Liver (tissue), 9 donors: ENCODE measurements around the gene RBFA. TPM values are rescaled to one million over a fixed set of nuclear protein-coding genes. Genes with fewer than 3 reads are reported as not detected.

Experiments
- DNase-seq: peaks from one replicate; pipeline ENCODE4 v3.0.0-alpha.2; 2017; ENCODE audit warnings: low spot score
- H3K27ac ChIP-seq, 2 donors: one replicate each; pipeline ENCODE4 v1.7.0; 2013; ENCODE audit warnings: inconsistent platforms in 2 of 2, low read length in 2 of 2, control low read depth in 1 of 2, low read depth in 1 of 2, mild to moderate bottlenecking in 1 of 2
- H3K27me3 ChIP-seq, 4 donors: one replicate each; pipeline versions ENCODE4 v1.6.1 to v1.7.0; 2013; ENCODE audit warnings: low read length in 3 of 4, inconsistent platforms in 1 of 4, mild to moderate bottlenecking in 1 of 4, moderate library complexity in 1 of 4; ENCODE audit not compliant: control insufficient read depth in 4 of 4, insufficient read depth in 4 of 4
- H3K36me3 ChIP-seq, 4 donors: one replicate each; pipeline versions ENCODE4 v1.6.1 to v1.7.0; 2013; ENCODE audit warnings: low read length in 3 of 4, mild to moderate bottlenecking in 3 of 4, low read depth in 1 of 4, moderate library complexity in 1 of 4; ENCODE audit not compliant: control insufficient read depth in 4 of 4, insufficient read depth in 3 of 4
- H3K4me1 ChIP-seq, 4 donors: one replicate each; pipeline versions ENCODE4 v1.6.1 to v1.7.0; 2013; ENCODE audit warnings: low read length in 3 of 4, mild to moderate bottlenecking in 3 of 4, moderate library complexity in 1 of 4; ENCODE audit not compliant: control insufficient read depth in 4 of 4, insufficient read depth in 4 of 4
- H3K4me3 ChIP-seq, 3 donors: one replicate each; pipeline versions ENCODE4 v1.6.1 to v1.7.0; 2013; ENCODE audit warnings: low read length in 3 of 3, control low read depth in 1 of 3, low read depth in 1 of 3, mild to moderate bottlenecking in 1 of 3
- H3K9ac ChIP-seq, 2 donors: one replicate each; pipeline ENCODE4 v1.7.0; 2013; ENCODE audit warnings: low read length in 2 of 2, mild to moderate bottlenecking in 2 of 2, moderate library complexity in 2 of 2, control low read depth in 1 of 2, low read depth in 1 of 2
- H3K9me3 ChIP-seq, 4 donors: one replicate each; pipeline versions ENCODE4 v1.6.1 to v1.7.0; 2013; ENCODE audit warnings: low read length in 3 of 4; ENCODE audit not compliant: control insufficient read depth in 4 of 4
- EGR1 ChIP-seq, 2 donors: IDR thresholded peaks; 2 replicates each; pipeline ENCODE4 v1.6.1; 2016 to 2018; ENCODE audit warnings: antibody characterized with exemption in 2 of 2, low read depth in 2 of 2
- FOXA1 ChIP-seq: IDR thresholded peaks from 2 replicates; pipeline ENCODE4 v1.6.1; 2016; ENCODE audit warnings: antibody characterized with exemption
- FOXA2 ChIP-seq: IDR thresholded peaks from 2 replicates; pipeline ENCODE4 v1.6.1; 2016; ENCODE audit warnings: antibody characterized with exemption
- GABPA ChIP-seq, 2 donors: IDR thresholded peaks in 1 of 2; conservative IDR thresholded peaks in 1 of 2; 2 replicates each; pipeline ENCODE4 v1.6.1; 2016; ENCODE audit warnings: antibody characterized with exemption in 2 of 2, mild to moderate bottlenecking in 1 of 2, moderate library complexity in 1 of 2
- JUND ChIP-seq, 2 donors: IDR thresholded peaks; 2 replicates each; pipeline ENCODE4 v1.6.1; 2016; ENCODE audit warnings: antibody characterized with exemption in 2 of 2
- NR2F2 ChIP-seq: IDR thresholded peaks from 2 replicates; pipeline ENCODE4 v1.6.1; 2016; ENCODE audit warnings: antibody characterized with exemption
- RAD21 ChIP-seq, 2 donors: IDR thresholded peaks; 2 replicates each; pipeline ENCODE4 v1.6.1; 2016; ENCODE audit warnings: antibody characterized with exemption in 2 of 2, mild to moderate bottlenecking in 2 of 2
- RXRA ChIP-seq, 2 donors: IDR thresholded peaks; 2 replicates each; pipeline ENCODE4 v1.6.1; 2017 to 2018; ENCODE audit warnings: antibody characterized with exemption in 2 of 2, mild to moderate bottlenecking in 1 of 2
- SP1 ChIP-seq: IDR thresholded peaks from 2 replicates; pipeline ENCODE4 v1.6.1; 2018; ENCODE audit warnings: antibody characterized with exemption, mild to moderate bottlenecking
- TAF1 ChIP-seq: conservative IDR thresholded peaks from 2 replicates; pipeline ENCODE4 v1.6.1; 2016; ENCODE audit warnings: antibody characterized with exemption, mild to moderate bottlenecking
- YY1 ChIP-seq: IDR thresholded peaks from 2 replicates; pipeline ENCODE4 v1.6.1; 2016; ENCODE audit warnings: antibody characterized with exemption, mild to moderate bottlenecking
- WGBS: extraction: QIAGEN DNeasy Blood & Tissue Kit; methylation state at CpG from one replicate; pipeline ENCODE4 v1.1.7; 2013; 5-methylcytosine and 5-hydroxymethylcytosine counted together
- polyA plus RNA-seq, 2 donors: library from polyadenylated mRNA; stranded (reverse) in 1 of 2; unstranded in 1 of 2; fragments of 200-250 nt in 1 of 2; fragments of >200 nt in 1 of 2; fragmentation: Nextera tagmentation in 1 of 2; extraction: Ambion mirVana in 1 of 2; gene quantifications; one replicate each; pipeline versions ENCODE4 v1.2.1 to v1.2.3, GENCODE V29; 2013 to 2015
- total RNA-seq, 2 donors: library from RNA; depleted of rRNA; stranded (reverse); fragments of >200 nt; gene quantifications; one replicate each; pipeline ENCODE4 v1.2.3, GENCODE V29; 2014
- TF ChIP-seq, protein P1 (sequence below): fragments of 150-350 bp; IDR thresholded peaks from 2 replicates; pipeline ENCODE4 v1.5.1; 2017; ENCODE audit warnings: improper control_type of control experiment, low read depth, low read length; ENCODE audit not compliant: missing input control
- TF ChIP-seq, protein P2 (sequence below): IDR thresholded peaks from 2 replicates; pipeline ENCODE4 v1.6.1; 2016; ENCODE audit warnings: antibody characterized with exemption
- TF ChIP-seq, protein P3 (sequence below): IDR thresholded peaks from 2 replicates; pipeline ENCODE4 v1.6.1; 2016; ENCODE audit warnings: antibody characterized with exemption, mild to moderate bottlenecking
- TF ChIP-seq, protein P4 (sequence below): IDR thresholded peaks from 2 replicates; pipeline ENCODE4 v1.6.1; 2016; ENCODE audit warnings: antibody characterized with exemption
- TF ChIP-seq, protein P5 (sequence below): IDR thresholded peaks from 2 replicates; pipeline ENCODE4 v1.6.1; 2016; ENCODE audit warnings: antibody characterized with exemption
- donor health status: healthy.
- donor health status: healthy.
- donor health status: healthy.
- donor health status: healthy.
- donor health status: healthy.

RBFA gene
- total and polyA plus RNA-seq, 4 donors: 20.4 to 31.6 (median 27.0) TPM

DNA sequence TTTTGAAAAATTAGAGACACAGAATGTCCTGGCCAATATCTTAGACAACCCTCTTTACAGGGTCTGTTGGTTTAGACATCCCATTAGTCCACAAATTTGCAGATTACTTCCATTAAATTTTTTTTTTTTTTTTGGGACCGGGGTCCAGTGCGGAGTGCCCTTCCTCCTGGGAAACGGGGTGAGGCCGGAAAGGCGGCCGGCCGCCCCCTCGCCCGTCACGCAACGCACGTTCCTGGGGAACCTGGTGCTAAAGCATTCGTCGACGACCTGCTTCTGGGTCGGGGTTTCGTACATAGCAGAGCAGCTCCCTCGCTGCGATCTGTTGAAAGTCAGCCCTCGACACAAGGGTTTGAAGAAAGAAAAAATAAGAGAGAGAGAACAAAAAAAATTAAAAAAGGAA, 21.5 kb upstream of the RBFA start:
- H3K9me3 ChIP-seq: peaks cover 0 to 5% (median under 1%) of the 10 kb centered on the region in 4 donors
- no peak overlapping the region for H3K9ac ChIP-seq
- H3K27ac ChIP-seq: no peak overlapping the region
- WGBS: 96% methylated on average over 20 of the region's 20 CpGs
- TF ChIP-seq RAD21 (IDR thresholded peaks at IDR 0.05) (no peak), JUND (IDR thresholded peaks at IDR 0.05) (no peak), TAF1 (no peak), FOXA2 (no peak), EGR1 (IDR thresholded peaks at IDR 0.05; ENCODE audit: low read depth in 2 of 2) (no peak), YY1 (no peak), SP1 (no peak), GABPA (IDR thresholded peaks at IDR 0.05 in 1 of 2, conservative IDR thresholded peaks at IDR 0.05 in 1 of 2) (no peak), RXRA (IDR thresholded peaks at IDR 0.05) (no peak)
- TF ChIP-seq, protein P1, sequence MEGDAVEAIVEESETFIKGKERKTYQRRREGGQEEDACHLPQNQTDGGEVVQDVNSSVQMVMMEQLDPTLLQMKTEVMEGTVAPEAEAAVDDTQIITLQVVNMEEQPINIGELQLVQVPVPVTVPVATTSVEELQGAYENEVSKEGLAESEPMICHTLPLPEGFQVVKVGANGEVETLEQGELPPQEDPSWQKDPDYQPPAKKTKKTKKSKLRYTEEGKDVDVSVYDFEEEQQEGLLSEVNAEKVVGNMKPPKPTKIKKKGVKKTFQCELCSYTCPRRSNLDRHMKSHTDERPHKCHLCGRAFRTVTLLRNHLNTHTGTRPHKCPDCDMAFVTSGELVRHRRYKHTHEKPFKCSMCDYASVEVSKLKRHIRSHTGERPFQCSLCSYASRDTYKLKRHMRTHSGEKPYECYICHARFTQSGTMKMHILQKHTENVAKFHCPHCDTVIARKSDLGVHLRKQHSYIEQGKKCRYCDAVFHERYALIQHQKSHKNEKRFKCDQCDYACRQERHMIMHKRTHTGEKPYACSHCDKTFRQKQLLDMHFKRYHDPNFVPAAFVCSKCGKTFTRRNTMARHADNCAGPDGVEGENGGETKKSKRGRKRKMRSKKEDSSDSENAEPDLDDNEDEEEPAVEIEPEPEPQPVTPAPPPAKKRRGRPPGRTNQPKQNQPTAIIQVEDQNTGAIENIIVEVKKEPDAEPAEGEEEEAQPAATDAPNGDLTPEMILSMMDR: no peak
- TF ChIP-seq, protein P2, sequence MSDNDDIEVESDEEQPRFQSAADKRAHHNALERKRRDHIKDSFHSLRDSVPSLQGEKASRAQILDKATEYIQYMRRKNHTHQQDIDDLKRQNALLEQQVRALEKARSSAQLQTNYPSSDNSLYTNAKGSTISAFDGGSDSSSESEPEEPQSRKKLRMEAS: no peak
- TF ChIP-seq, protein P3, sequence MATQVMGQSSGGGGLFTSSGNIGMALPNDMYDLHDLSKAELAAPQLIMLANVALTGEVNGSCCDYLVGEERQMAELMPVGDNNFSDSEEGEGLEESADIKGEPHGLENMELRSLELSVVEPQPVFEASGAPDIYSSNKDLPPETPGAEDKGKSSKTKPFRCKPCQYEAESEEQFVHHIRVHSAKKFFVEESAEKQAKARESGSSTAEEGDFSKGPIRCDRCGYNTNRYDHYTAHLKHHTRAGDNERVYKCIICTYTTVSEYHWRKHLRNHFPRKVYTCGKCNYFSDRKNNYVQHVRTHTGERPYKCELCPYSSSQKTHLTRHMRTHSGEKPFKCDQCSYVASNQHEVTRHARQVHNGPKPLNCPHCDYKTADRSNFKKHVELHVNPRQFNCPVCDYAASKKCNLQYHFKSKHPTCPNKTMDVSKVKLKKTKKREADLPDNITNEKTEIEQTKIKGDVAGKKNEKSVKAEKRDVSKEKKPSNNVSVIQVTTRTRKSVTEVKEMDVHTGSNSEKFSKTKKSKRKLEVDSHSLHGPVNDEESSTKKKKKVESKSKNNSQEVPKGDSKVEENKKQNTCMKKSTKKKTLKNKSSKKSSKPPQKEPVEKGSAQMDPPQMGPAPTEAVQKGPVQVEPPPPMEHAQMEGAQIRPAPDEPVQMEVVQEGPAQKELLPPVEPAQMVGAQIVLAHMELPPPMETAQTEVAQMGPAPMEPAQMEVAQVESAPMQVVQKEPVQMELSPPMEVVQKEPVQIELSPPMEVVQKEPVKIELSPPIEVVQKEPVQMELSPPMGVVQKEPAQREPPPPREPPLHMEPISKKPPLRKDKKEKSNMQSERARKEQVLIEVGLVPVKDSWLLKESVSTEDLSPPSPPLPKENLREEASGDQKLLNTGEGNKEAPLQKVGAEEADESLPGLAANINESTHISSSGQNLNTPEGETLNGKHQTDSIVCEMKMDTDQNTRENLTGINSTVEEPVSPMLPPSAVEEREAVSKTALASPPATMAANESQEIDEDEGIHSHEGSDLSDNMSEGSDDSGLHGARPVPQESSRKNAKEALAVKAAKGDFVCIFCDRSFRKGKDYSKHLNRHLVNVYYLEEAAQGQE: no peak
- TF ChIP-seq, protein P4, sequence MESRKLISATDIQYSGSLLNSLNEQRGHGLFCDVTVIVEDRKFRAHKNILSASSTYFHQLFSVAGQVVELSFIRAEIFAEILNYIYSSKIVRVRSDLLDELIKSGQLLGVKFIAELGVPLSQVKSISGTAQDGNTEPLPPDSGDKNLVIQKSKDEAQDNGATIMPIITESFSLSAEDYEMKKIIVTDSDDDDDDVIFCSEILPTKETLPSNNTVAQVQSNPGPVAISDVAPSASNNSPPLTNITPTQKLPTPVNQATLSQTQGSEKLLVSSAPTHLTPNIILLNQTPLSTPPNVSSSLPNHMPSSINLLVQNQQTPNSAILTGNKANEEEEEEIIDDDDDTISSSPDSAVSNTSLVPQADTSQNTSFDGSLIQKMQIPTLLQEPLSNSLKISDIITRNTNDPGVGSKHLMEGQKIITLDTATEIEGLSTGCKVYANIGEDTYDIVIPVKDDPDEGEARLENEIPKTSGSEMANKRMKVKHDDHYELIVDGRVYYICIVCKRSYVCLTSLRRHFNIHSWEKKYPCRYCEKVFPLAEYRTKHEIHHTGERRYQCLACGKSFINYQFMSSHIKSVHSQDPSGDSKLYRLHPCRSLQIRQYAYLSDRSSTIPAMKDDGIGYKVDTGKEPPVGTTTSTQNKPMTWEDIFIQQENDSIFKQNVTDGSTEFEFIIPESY: no peak
- TF ChIP-seq, protein P5, sequence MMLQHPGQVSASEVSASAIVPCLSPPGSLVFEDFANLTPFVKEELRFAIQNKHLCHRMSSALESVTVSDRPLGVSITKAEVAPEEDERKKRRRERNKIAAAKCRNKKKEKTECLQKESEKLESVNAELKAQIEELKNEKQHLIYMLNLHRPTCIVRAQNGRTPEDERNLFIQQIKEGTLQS: no peak
- no peak for DNase-seq
- no peak overlapping the region for H3K4me3 ChIP-seq
- no peaks in the 10 kb centered on the region for H3K4me1 ChIP-seq
- no peaks in the 10 kb centered on the region for H3K27me3 ChIP-seq
- H3K36me3 ChIP-seq: no peaks in the 10 kb centered on the region

DNA sequence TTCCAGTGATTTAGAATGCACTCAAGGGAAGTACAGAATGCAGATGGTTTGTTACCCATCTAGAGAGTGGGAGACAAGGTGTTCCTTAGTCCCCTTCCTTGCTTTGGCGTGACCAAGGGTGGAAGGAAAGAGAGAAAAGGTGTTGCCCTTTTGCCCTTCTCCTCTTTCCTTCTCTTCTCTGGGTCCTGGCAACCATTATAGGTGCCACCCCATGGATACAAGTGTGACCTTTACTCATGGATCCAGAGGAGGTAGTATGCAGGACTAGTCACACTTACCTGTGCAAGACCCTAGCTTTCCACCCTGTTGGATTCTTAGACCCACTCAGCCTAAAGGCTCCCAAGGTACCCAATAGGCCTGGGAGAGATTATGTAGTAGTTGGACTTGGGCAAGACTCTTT, 11.6 kb upstream of the RBFA start:
- no peaks in the 10 kb centered on the region for H3K4me1 ChIP-seq
- H3K36me3 ChIP-seq: peaks cover 0 to 3% (median 0%) of the 10 kb centered on the region in 4 donors
- H3K4me3 ChIP-seq: peak overlapping the region in 1 of 3 donors; percentile 7
- WGBS: 20% methylated on average over 1 of the region's 1 CpG
- no peak overlapping the region for H3K9ac ChIP-seq
- no peak for DNase-seq
- peaks cover 44 to 63% (median 56%) of the 10 kb centered on the region in 4 donors for H3K9me3 ChIP-seq
- H3K27ac ChIP-seq: no peak overlapping the region
- H3K27me3 ChIP-seq: no peaks in the 10 kb centered on the region
- no peak for TF ChIP-seq TAF1
- TF ChIP-seq, protein P2: no peak
- no peak for TF ChIP-seq EGR1 (IDR thresholded peaks at IDR 0.05; ENCODE audit: low read depth in 2 of 2)
- no peak for TF ChIP-seq SP1
- no peak for TF ChIP-seq FOXA1
- no peak for TF ChIP-seq NR2F2
- no peak for TF ChIP-seq JUND (IDR thresholded peaks at IDR 0.05)
- no peak for TF ChIP-seq YY1
- TF ChIP-seq, protein P3: no peak
- TF ChIP-seq, protein P4: no peak
